GM12865 (cell line): Measurements from ENCODE around the gene QARS1.

ENCODE experiments used
- DNase-seq: peaks from one replicate; pipeline ENCODE4 v3.0.0; 2010; ENCODE audit warnings: low read depth
- H3K4me3 ChIP-seq: 2 replicates; pipeline ENCODE4 v1.5.1; 2011; ENCODE audit warnings: mild to moderate bottlenecking, low read depth, low read length, control low read depth
- TF ChIP-seq, protein P1 (sequence below): IDR thresholded peaks from 2 replicates; pipeline ENCODE4 v1.5.1; 2011; ENCODE audit warnings: low read length, control low read depth, low read depth, inconsistent platforms; ENCODE audit not compliant: insufficient read depth; ENCODE audit errors: missing control alignments

QARS1 gene

DNA sequence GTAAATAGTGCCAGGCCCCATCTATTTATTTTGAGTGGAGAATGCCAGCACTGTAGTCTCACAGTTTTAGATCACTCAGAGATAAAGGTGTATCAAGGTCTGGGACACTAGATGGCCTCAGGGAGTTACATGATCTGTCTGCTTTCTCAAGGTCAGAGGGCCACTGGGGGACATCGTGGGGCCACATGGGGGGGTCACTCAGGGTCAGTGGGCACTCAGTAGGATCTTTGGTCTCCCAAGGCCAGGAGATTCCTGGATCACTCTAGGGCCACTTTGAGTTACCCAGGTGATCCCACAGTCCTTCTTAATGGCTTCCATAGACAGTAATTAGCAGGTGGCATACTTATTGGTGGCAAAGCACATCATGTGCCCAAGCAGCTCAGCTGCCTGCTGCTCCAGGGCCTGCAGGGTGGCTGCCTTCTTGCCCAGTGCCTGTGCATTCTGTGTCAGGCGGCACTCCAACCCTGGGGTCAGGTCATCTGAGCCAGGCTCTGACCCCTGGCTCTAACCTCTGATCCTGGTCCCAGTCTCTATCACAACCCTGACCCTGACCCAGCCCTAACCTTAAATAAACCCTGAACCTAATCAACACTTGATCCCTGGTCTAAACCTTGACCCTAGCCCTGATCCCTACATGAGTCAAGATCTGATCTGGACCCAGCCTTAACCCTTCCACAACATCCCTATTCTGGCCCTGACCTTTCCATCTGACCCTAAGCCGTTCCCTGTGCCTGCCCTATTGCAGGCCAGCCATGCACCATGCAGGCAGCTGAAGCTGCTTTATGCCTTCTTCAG is 30.1 kb upstream of the QARS1 start:
- DNase-seq: no peak
- TF ChIP-seq, protein P1, sequence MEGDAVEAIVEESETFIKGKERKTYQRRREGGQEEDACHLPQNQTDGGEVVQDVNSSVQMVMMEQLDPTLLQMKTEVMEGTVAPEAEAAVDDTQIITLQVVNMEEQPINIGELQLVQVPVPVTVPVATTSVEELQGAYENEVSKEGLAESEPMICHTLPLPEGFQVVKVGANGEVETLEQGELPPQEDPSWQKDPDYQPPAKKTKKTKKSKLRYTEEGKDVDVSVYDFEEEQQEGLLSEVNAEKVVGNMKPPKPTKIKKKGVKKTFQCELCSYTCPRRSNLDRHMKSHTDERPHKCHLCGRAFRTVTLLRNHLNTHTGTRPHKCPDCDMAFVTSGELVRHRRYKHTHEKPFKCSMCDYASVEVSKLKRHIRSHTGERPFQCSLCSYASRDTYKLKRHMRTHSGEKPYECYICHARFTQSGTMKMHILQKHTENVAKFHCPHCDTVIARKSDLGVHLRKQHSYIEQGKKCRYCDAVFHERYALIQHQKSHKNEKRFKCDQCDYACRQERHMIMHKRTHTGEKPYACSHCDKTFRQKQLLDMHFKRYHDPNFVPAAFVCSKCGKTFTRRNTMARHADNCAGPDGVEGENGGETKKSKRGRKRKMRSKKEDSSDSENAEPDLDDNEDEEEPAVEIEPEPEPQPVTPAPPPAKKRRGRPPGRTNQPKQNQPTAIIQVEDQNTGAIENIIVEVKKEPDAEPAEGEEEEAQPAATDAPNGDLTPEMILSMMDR: no peak
- H3K4me3 ChIP-seq: no peak overlapping the region

DNA sequence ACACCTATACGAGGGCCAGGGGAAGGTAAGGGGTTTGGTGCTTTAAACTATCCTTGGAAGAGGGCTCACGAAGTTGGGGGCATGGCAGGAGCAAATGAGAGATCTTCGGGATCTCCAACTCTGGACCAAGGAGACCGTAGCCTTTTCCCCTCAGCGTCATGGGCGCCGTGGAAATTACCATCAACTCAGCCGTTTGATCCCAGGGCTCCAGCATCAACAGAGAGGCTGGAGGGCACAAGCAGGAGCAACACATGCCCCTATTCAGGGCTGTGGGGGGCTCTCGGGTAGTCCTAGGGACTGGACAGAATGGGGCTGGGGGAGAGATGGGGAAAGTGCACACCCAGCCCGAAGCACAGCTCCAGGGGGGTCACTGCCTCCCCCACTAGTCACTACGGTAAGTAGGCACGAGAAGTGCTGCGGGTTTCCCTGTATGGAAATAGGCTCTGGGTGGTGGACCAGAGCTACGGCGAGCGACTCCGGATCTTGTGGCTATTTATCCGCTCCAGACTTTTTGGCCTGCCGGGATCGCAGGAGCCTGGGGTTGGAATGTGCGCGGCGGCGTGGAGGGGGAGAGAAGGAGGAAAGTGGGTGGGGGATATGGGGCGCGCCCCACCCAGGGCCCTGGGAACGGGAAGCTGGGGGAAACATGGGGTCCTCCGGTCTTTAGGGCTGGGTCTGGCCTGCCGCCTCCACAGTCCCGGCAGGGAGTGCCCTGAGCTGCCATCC is 28.8 kb upstream of the QARS1 start:
- no peak overlapping the region for H3K4me3 ChIP-seq
- TF ChIP-seq, protein P1: no peak
- DNase-seq: no peak

DNA sequence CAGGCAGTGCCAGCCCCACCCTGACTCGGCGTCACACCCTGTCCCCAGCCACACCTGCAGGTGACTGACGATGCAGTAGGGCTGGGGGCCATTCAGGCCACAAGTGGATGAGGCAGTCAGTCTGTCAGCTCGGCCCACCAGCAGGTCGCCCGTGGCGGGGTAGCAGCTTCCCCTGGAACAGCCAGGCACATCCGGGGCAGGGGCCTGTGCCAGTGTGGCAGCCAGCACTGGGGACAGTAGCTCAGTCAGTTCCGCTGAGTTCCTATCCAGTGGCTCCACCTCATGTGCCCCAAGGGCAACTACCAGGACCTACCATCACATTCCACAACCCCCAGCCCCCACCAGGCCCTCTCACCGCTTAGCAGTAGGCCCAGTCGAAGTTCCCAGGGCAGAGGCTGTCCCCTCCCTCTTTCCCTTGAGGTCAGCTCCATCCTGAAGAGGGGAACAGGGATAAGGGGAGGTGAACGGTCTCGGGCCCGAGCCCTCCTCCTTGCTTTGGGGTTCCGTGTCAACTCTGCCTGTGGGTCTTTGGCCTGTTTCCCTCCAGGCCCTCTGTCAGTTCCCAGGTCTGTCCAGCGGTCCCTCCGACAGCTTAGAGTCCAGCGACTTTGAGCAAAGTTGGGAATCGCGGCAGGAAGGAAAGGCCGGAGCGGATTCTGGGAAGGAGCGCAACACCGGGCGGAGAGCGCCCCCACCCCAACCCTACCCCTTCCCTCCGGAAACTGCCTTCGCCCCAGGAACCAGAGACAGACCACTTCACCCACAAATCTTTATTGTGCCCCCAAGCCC is 28.1 kb upstream of the QARS1 start, which contains the start of gene LAMB2:
LAMB2 (minus strand) TSS at position 614 of the 789 bp plus-strand sequence; CDS start at position 431, 183 bp downstream.
- no peak for DNase-seq
- TF ChIP-seq, protein P1: no peak
- no peak within 1 kb of the TSS for H3K4me3 ChIP-seq

DNA sequence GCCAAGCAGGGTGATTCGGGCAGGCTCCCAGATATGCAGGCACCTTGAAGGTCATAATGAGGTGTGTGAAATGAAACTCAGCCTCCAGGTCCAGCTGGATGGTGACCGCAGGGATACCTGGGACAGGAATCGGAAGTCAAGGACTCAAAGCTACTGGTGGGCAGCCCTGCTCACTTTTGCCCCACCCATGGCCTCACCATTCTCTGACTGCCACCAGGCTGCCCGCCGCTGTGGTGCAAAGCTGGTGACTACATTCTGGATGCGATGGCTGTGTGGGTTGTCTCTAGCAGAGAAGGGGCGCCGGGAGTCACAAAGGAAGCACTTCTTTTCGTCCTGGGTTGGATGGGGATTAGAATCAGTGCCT is 27.5 kb upstream of the QARS1 start:
- TF ChIP-seq, protein P1: no peak
- no peak for DNase-seq
- no peak overlapping the region for H3K4me3 ChIP-seq

DNA sequence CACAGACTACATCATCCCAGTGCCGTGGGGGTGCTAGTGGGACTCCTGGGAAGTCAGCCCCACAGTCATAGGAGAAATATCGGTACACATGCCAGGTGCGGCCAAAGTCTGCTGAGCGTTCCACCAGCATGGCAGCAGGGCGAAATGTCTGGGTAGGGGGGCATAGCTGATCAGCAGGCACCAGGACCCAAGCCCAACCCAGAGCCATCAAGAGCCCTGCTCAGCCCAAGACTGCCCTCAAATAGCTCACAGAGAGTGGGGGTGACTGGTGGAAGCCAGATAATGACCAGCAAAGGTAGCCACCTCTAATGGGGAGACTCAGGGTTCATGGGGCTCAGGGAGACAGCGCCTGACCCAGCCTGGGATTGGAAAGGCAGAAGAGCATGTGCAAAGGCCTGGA is 27.0 kb upstream of the QARS1 start:
- no peak for DNase-seq
- TF ChIP-seq, protein P1: no peak
- H3K4me3 ChIP-seq: no peak overlapping the region

DNA sequence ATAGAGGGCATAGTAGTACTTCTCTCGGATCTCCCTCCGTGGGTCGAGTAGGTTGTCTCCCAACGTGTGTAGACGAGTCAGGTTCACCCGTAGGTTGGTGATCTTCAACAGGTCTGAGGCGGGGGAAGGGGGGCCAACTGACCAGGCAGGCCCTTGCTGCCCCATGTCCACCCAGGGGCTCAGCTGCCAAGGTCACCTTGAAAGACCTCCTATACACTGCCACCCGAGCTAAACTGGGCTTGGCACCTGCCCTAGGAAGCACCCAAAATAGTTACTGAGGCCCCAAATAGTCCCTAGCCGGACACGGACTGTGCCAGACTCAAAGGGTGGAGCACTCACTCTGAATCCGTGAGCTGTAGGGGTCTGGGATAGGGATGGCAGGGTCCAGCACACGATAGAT is 26.5 kb upstream of the QARS1 start:
- no peak overlapping the region for H3K4me3 ChIP-seq
- no peak for DNase-seq
- TF ChIP-seq, protein P1: no peak
